ENCODE measurements around the gene FARSB.

- TF ChIP-seq CTCF (IDR thresholded peaks at IDR 0.05; ENCODE audit: poor library complexity) (no peak), EZH2phosphoT487 (IDR thresholded peaks at IDR 0.05; ENCODE audit: low read depth, severe bottlenecking, unreplicated experiment) (no peak), EZH2 (IDR thresholded peaks at IDR 0.05; ENCODE audit: borderline replicate concordance) (no peak)
Measured at GRCh38 chr2:222615320-222615719, 40.6 kb downstream of the FARSB start.
